A549 (cell line): Measurements from ENCODE around the gene BCL2L1. TPM values are rescaled to one million over a fixed set of nuclear protein-coding genes. Genes with fewer than 3 reads are reported as not detected.
"Not testable (repeated sequence)": the region's sequence is repeated elsewhere in the genome, so short reads cannot be mapped to it uniquely, and the experiment has no call there.

Experiments used
- ATAC-seq, 2 experiments: fragments of 200-7000 bp in 1 of 2; fragments of >200 bp in 1 of 2; cut with Nextera tagmentation in 1 of 2; cut with Tn5 transposase in 1 of 2; 3 replicates each; pipeline versions ENCODE4 v1.8.0 to v1.9.1; 2018 to 2020; ENCODE audit warnings: mild to moderate bottlenecking in 1 of 2, moderate library complexity in 1 of 2
- CTCF ChIA-PET: fragments of 300-600 bp; sonication (Branson Sonifier 250); formaldehyde crosslinking; extraction: SDS; loops from one replicate; lab custom pipeline; 2021; ENCODE audit warnings: antibody characterized with exemption, inconsistent platforms; lab: Yijun Ruan, JAX
- POLR2A ChIA-PET: fragments of 350-600 bp; formaldehyde crosslinking; extraction: SDS; loops from one replicate; lab custom pipeline; 2021; ENCODE audit warnings: antibody characterized with exemption, inconsistent platforms; lab: Yijun Ruan, JAX
- DNase-seq, 2 experiments: peaks; one replicate each; pipeline versions ENCODE4 v3.0.0 to v3.0.0-alpha.2; 2011 to 2016; ENCODE audit warnings: low read depth in 1 of 2, low spot score in 1 of 2
- FAIRE-seq: peaks from 2 replicates; lab custom pipeline; 2011; peaks lifted over from hg19 to GRCh38; lab: Jason Lieb, UNC
- H3K27ac ChIP-seq, 2 experiments: fragments of >200 bp; sonication (Bioruptor Twin); formaldehyde crosslinking; 3 replicates each; pipeline ENCODE4 v1.5.1; 2016 to 2017
- H3K4me1 ChIP-seq: fragments of >200 bp; sonication (Bioruptor Twin); formaldehyde crosslinking; 3 replicates; pipeline ENCODE4 v1.6.1; 2016
- H3K4me2 ChIP-seq: fragments of >200 bp; sonication (Bioruptor Twin); formaldehyde crosslinking; 3 replicates; pipeline ENCODE4 v1.6.1; 2016
- H3K4me3 ChIP-seq: fragments of >200 bp; sonication (Bioruptor Twin); formaldehyde crosslinking; 3 replicates; pipeline ENCODE4 v1.5.1; 2016
- H3K9me3 ChIP-seq: fragments of >200 bp; sonication (Bioruptor Twin); formaldehyde crosslinking; 3 replicates; pipeline ENCODE4 v1.6.1; 2016
- ATOH8 ChIP-seq: fragments of 250-450 bp; sonication (Bioruptor Pico); IDR thresholded peaks from 2 replicates; pipeline ENCODE4 v1.5.0; 2020; ENCODE audit warnings: low read depth, mild to moderate bottlenecking, moderate library complexity
- BHLHE40 ChIP-seq: IDR thresholded peaks from 2 replicates; pipeline ENCODE4 v1.6.1; 2012; ENCODE audit warnings: low read depth, low read length, inconsistent platforms
- CBX2 ChIP-seq: fragments of 200-600 bp; sonication (generic); IDR thresholded peaks from 2 replicates; pipeline ENCODE4 v1.6.1; 2016; ENCODE audit warnings: low read depth, mild to moderate bottlenecking, borderline replicate concordance
- CEBPB ChIP-seq, 2 experiments: fragments of >200 bp in 1 of 2; sonication (Bioruptor Twin) in 1 of 2; formaldehyde crosslinking in 1 of 2; IDR thresholded peaks; 2 replicates each; pipeline ENCODE4 v1.6.1; 2012 to 2016
- CHD4 ChIP-seq: fragments of 200-600 bp; sonication (generic); IDR thresholded peaks from 2 replicates; pipeline ENCODE4 v1.6.1; 2016; ENCODE audit warnings: antibody characterized with exemption, mild to moderate bottlenecking, borderline replicate concordance
- EHF ChIP-seq: fragments of 250-450 bp; sonication (Bioruptor Pico); IDR thresholded peaks from 2 replicates; pipeline ENCODE4 v1.5.0; 2020; ENCODE audit warnings: mild to moderate bottlenecking
- FOSL2 ChIP-seq, 2 experiments: fragments of 450-650 bp in 1 of 2; fragments of >200 bp in 1 of 2; sonication (Bioruptor Twin) in 1 of 2; formaldehyde crosslinking; IDR thresholded peaks; 2 replicates each; pipeline versions ENCODE4 v1.5.0 to v1.6.1; 2016 to 2020; ENCODE audit warnings: mild to moderate bottlenecking in 1 of 2, moderate library complexity in 1 of 2
- HEYL ChIP-seq: fragments of 250-450 bp; sonication (Bioruptor Pico); IDR thresholded peaks from 2 replicates; pipeline ENCODE4 v1.8.0; 2021; ENCODE audit warnings: mild to moderate bottlenecking, moderate library complexity
- HOXA7 ChIP-seq: fragments of 250-450 bp; sonication (Bioruptor Pico); IDR thresholded peaks from 2 replicates; pipeline ENCODE4 v1.5.0; 2020; ENCODE audit warnings: mild to moderate bottlenecking, moderate library complexity
- MAFK ChIP-seq: fragments of 450-650 bp; IDR thresholded peaks from 2 replicates; pipeline ENCODE4 v1.6.1; 2014; ENCODE audit not compliant: partially characterized antibody
- MAZ ChIP-seq: fragments of 150-350 bp; IDR thresholded peaks from 2 replicates; pipeline ENCODE4 v1.6.1; 2014; ENCODE audit warnings: antibody characterized with exemption, low read depth, low read length, borderline replicate concordance
- NFE2L2 ChIP-seq: fragments of 150-350 bp; conservative IDR thresholded peaks from 2 replicates; pipeline ENCODE4 v1.6.1; 2014; ENCODE audit warnings: low read length
- NPAS2 ChIP-seq: fragments of 250-450 bp; sonication (Bioruptor Pico); IDR thresholded peaks from 2 replicates; pipeline ENCODE4 v1.8.0; 2022; ENCODE audit warnings: mild to moderate bottlenecking, moderate library complexity, borderline replicate concordance
- NR3C1 ChIP-seq: fragments of >200 bp; sonication (Bioruptor Twin); formaldehyde crosslinking; IDR thresholded peaks from 3 replicates; pipeline ENCODE4 v1.6.1; 2017
- RAD21 ChIP-seq, 2 experiments: fragments of >200 bp in 1 of 2; sonication (Bioruptor Twin) in 1 of 2; formaldehyde crosslinking in 1 of 2; IDR thresholded peaks in 1 of 2; conservative IDR thresholded peaks in 1 of 2; 2 replicates in 1 of 2; 3 replicates in 1 of 2; pipeline ENCODE4 v1.6.1; 2012 to 2018; ENCODE audit warnings: inconsistent platforms in 1 of 2
- RARB ChIP-seq: fragments of 250-450 bp; sonication (Bioruptor Pico); IDR thresholded peaks from 2 replicates; pipeline ENCODE4 v1.8.0; 2021; ENCODE audit warnings: mild to moderate bottlenecking, moderate library complexity
- RNF2 ChIP-seq: fragments of 200-600 bp; sonication (generic); IDR thresholded peaks from 2 replicates; pipeline ENCODE4 v1.6.1; 2016; ENCODE audit warnings: low read depth, mild to moderate bottlenecking, antibody characterized with exemption, moderate library complexity, borderline replicate concordance
- TFCP2L1 ChIP-seq: fragments of 250-450 bp; sonication (Bioruptor Pico); IDR thresholded peaks from 2 replicates; pipeline ENCODE4 v1.5.0; 2021; ENCODE audit warnings: mild to moderate bottlenecking
- ZSCAN20 ChIP-seq: fragments of 250-450 bp; sonication (Bioruptor Pico); IDR thresholded peaks from 2 replicates; pipeline ENCODE4 v1.8.0; 2022; ENCODE audit warnings: mild to moderate bottlenecking, moderate library complexity
- WGBS: methylation state at CpG from one replicate; pipeline ENCODE4 v1.1.6; 2017; ENCODE audit errors: missing lambda C conversion rate; 5-methylcytosine and 5-hydroxymethylcytosine counted together
- polyA plus RNA-seq, 4 experiments: library from polyadenylated mRNA; depleted of rRNA in 3 of 4; stranded (reverse); fragments of >200 nt; fragmentation: RNase III in 1 of 4; extraction: RNeasy Plus Mini Kit Qiagen cat#74134 plus additional on column Dnase treatment in 1 of 4; gene quantifications; 2 replicates in 3 of 4; 3 replicates in 1 of 4; pipeline ENCODE4 v1.2.3, GENCODE V29; 2011 to 2017

BCL2L1 gene
- polyA plus RNA-seq, 2 of the 4 experiments (the other 2 are of a cell fraction) = 154 to 178 TPM

GRCh38 chr20:31623123-31623505, 99.6 kb downstream of the BCL2L1 start:
- H3K4me1 ChIP-seq, H3K4me2 ChIP-seq, H3K4me3 ChIP-seq, FAIRE-seq, DNase-seq, H3K9me3 ChIP-seq, H3K27ac ChIP-seq, ATAC-seq, POLR2A ChIA-PET: not testable (repeated sequence)
- 96% methylated on average over 6 of the region's 6 CpGs for WGBS
- CTCF ChIA-PET = interaction anchor here (1.9 to 4.2 kb wide), 5 partner anchors 10 to 60 kb away, joined by 6 to 21 read pairs (median 15); no protein-coding TSS in a partner anchor

- DNase-seq = no peak
- ChIA-PET CTCF (interaction anchor here (0.6 to 4.2 kb wide), 4 partner anchors 7 to 190 kb away, joined by 4 to 19 read pairs (median 8); partner anchors contain the start of gene ID1), POLR2A (no interaction called here)
- ATAC-seq = no peak
- no peak for TF ChIP-seq HOXA7 (CRISPR knock-in tag)
- TF ChIP-seq CEBPB (IDR thresholded peaks at IDR 0.05) = no peak
- TF ChIP-seq CHD4 = no peak
- no peak for TF ChIP-seq ATOH8 (CRISPR knock-in tag)
- TF ChIP-seq RARB = no peak
- TF ChIP-seq CBX2 = no peak
- TF ChIP-seq EHF (CRISPR knock-in tag) = no peak
- TF ChIP-seq BHLHE40 = no peak
- no peak for TF ChIP-seq MAZ
- TF ChIP-seq FOSL2 (IDR thresholded peaks at IDR 0.05) = no peak
- TF ChIP-seq FOSL2 (CRISPR knock-in tag; IDR thresholded peaks at IDR 0.05) = no peak
- no peak for TF ChIP-seq RAD21 (conservative IDR thresholded peaks at IDR 0.05 in 1 of 2, IDR thresholded peaks at IDR 0.05 in 1 of 2)
- no peak for TF ChIP-seq NFE2L2
- no peak for TF ChIP-seq MAFK
- TF ChIP-seq ZSCAN20 (CRISPR knock-in tag) = no peak
- no peak for TF ChIP-seq HEYL (CRISPR knock-in tag)
- TF ChIP-seq NR3C1 = no peak
- no peak for TF ChIP-seq NPAS2 (CRISPR knock-in tag)
- H3K9me3 ChIP-seq = no peaks in the 10 kb centered on the region
- 86% methylated on average over 3 of the region's 3 CpGs for WGBS
- no peaks in the 10 kb centered on the region for H3K4me1 ChIP-seq
- H3K27ac ChIP-seq = no peak overlapping the region
- H3K4me3 ChIP-seq = no peak overlapping the region
- no peak overlapping the region for H3K4me2 ChIP-seq
- no peak for FAIRE-seq
Measured at GRCh38 chr20:31620246-31620645, 102.4 kb downstream of the BCL2L1 start.

DNA sequence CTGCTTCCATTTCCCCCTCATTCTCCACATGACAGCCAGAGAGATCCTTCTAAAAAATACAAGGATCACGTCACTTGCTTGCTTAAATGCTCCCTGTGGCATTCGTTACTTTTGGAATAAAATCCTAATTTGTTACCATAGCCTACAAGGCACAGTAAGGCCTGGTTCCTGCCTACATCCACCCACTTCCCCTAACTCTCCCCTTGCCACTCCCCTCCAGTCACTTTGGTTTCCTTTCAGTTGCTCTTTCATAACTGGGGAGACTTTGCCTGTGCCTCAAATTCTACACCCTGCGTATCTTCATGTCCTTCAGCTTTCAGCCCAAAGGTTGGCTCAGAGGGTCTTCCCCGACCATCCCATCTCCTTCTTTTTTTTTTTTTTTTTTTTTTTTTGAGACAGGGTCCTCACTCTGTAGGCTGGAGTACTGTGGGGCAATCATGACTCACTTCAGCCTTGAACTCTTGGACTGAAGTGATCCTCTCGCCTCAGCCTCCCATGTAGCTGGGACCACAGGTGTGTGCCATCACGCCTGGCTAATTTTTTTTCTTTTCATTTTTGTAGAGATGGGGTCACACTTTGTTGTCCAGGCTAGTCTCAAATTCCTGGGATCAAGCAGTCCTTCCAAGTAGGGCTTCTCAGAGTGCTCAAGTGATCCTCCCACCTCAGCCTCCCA, 105.1 kb downstream of the BCL2L1 start:
- no peak for ATAC-seq
- Histone ChIP-seq H3K4me3 (no peak overlapping the region), H3K9me3 (no peaks in the 10 kb centered on the region), H3K4me1 (peaks cover 1% of the 10 kb centered on the region), H3K27ac (no peak overlapping the region), H3K4me2 (no peak overlapping the region)
- DNase-seq = no peak
- WGBS = 92% methylated on average over 6 of the region's 6 CpGs
- CTCF ChIA-PET = interaction anchor here (0.6 to 25.0 kb wide), 7 partner anchors 11 to 106 kb away, joined by 3 to 966 read pairs (median 5); a partner anchor contains a TSS
- POLR2A ChIA-PET = no interaction called here
- FAIRE-seq = no peak
- TF ChIP-seq TFCP2L1 (CRISPR knock-in tag) = no peak
- no peak for TF ChIP-seq NFE2L2
- no peak for TF ChIP-seq ATOH8 (CRISPR knock-in tag)
- TF ChIP-seq RNF2 = no peak
